BJ (cell line): ENCODE results near the gene ZFYVE19. TPM values are rescaled to one million over a fixed set of nuclear protein-coding genes. Genes with fewer than 3 reads are reported as not detected.

Experiments used
- CTCF ChIA-PET: fragments of 350-600 bp; formaldehyde crosslinking; extraction: SDS; loops from one replicate; lab custom pipeline; 2021; ENCODE audit warnings: antibody characterized with exemption, inconsistent platforms; lab: Yijun Ruan, JAX
- POLR2A ChIA-PET: fragments of 300-600 bp; sonication (Branson Sonifier 250); formaldehyde crosslinking; extraction: SDS; loops from one replicate; lab custom pipeline; 2021; ENCODE audit warnings: antibody characterized with exemption; lab: Charles Lee
- DNase-seq: peaks from one replicate; pipeline ENCODE4 v3.0.0-alpha.2; 2011; ENCODE audit warnings: low read depth
- H3K27me3 ChIP-seq: 2 replicates; pipeline ENCODE4 v1.6.0; 2011; ENCODE audit warnings: low read length; ENCODE audit not compliant: control insufficient read depth, insufficient read depth
- H3K36me3 ChIP-seq: 2 replicates; pipeline ENCODE4 v1.5.1; 2011; ENCODE audit warnings: low read length; ENCODE audit not compliant: control insufficient read depth, insufficient read depth
- H3K4me3 ChIP-seq: 2 replicates; pipeline ENCODE4 v1.5.1; 2011; ENCODE audit warnings: low read depth, mild to moderate bottlenecking, control low read depth, low read length
- polyA plus RNA-seq: library from polyadenylated mRNA; depleted of rRNA; stranded (reverse); fragments of >200 nt; gene quantifications from 2 replicates; pipeline ENCODE4 v1.2.3, GENCODE V29; 2011
- TF ChIP-seq, protein P1 (sequence below): IDR thresholded peaks from 2 replicates; pipeline ENCODE4 v1.5.1; 2011; ENCODE audit warnings: low read depth, mild to moderate bottlenecking, control low read depth, inconsistent platforms, low read length, moderate library complexity; ENCODE audit not compliant: insufficient read depth

Gene ZFYVE19
- polyA plus RNA-seq, 1 experiment: 31.9 TPM

DNA sequence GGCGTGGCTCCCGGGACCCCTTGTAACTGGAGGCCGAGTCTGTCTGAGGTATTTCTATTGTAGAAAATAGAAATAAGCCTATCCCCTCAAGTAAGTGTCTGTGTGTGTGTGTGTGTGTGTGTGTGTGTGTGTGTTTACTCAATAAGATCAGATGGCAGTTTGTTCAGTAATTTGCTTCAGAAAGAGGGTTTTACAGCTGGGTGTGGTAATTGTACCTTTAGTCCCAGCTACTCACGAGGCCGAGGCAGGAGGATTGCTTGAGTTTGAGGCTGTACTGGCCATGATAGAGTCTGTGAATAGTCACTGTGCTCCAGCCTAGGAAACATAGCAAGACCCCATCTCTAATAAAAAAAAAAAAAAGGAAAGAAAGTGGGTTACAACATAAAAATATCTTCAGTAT lies 45.6 kb downstream of the ZFYVE19 start:
- TF ChIP-seq, protein P1, sequence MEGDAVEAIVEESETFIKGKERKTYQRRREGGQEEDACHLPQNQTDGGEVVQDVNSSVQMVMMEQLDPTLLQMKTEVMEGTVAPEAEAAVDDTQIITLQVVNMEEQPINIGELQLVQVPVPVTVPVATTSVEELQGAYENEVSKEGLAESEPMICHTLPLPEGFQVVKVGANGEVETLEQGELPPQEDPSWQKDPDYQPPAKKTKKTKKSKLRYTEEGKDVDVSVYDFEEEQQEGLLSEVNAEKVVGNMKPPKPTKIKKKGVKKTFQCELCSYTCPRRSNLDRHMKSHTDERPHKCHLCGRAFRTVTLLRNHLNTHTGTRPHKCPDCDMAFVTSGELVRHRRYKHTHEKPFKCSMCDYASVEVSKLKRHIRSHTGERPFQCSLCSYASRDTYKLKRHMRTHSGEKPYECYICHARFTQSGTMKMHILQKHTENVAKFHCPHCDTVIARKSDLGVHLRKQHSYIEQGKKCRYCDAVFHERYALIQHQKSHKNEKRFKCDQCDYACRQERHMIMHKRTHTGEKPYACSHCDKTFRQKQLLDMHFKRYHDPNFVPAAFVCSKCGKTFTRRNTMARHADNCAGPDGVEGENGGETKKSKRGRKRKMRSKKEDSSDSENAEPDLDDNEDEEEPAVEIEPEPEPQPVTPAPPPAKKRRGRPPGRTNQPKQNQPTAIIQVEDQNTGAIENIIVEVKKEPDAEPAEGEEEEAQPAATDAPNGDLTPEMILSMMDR: no peak
- CTCF ChIA-PET: interaction anchor here (1.9 kb wide), 1 partner anchor 13 kb away, joined by 10 read pairs; no protein-coding TSS in a partner anchor
- Histone ChIP-seq H3K27me3 (0 out of 2 replicates have a peak, but pooled peaks cover 1% of the 10 kb centered on the region), H3K36me3 (no peaks in the 10 kb centered on the region), H3K4me3 (no peak overlapping the region)
- POLR2A ChIA-PET: interaction anchor here (0.6 kb wide), 1 partner anchor 42 kb away, joined by 3 read pairs; the partner anchor contains the start of gene VPS18
- DNase-seq: no peak

GRCh38 chr15:40853241-40853890 lies 46.5 kb downstream of the ZFYVE19 start:
- POLR2A ChIA-PET: interaction anchor here (0.6 kb wide), 1 partner anchor 41 kb away, joined by 3 read pairs; the partner anchor contains the start of gene VPS18
- CTCF ChIA-PET: interaction anchor here (1.9 kb wide), 1 partner anchor 14 kb away, joined by 10 read pairs; no protein-coding TSS in a partner anchor
- DNase-seq: no peak
- no peaks in the 10 kb centered on the region for H3K27me3 ChIP-seq
- H3K36me3 ChIP-seq: no peaks in the 10 kb centered on the region
- no peak overlapping the region for H3K4me3 ChIP-seq
- TF ChIP-seq, protein P1: no peak

DNA sequence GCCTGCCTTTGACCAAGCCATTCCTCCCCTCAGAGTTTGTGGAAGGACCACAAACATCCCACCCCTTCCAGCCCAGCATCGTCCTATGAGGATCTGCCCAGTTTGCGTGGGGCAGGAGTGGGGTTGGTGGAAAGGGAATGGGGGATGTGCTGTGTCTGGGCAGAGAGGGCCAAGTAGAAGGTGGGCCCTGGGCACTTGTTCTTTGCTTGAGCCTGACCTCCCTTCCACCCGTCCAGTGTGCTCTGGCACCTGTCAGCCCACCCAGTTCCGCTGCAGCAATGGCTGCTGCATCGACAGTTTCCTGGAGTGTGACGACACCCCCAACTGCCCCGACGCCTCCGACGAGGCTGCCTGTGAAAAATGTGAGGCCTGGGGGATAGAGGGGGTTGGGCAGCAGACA lies 47.3 kb downstream of the ZFYVE19 start:
- H3K36me3 ChIP-seq: no peaks in the 10 kb centered on the region
- H3K27me3 ChIP-seq: no peaks in the 10 kb centered on the region
- CTCF ChIA-PET: interaction anchor here (1.3 to 1.9 kb wide), 4 partner anchors 10 to 49 kb away, joined by 3 to 10 read pairs (median 4); partner anchors contain the start of gene SPINT1
- TF ChIP-seq, protein P1: no peak
- POLR2A ChIA-PET: no interaction called here
- no peak overlapping the region for H3K4me3 ChIP-seq
- DNase-seq: no peak

- ChIA-PET CTCF (interaction anchor here (0.6 to 7.4 kb wide), 8 partner anchors 8 to 49 kb away, joined by 3 to 201 read pairs (median 12); partner anchors contain the start of gene SPINT1), POLR2A (interaction anchor here (1.0 kb wide), 1 partner anchor 38 kb away, joined by 3 read pairs; the partner anchor contains the start of gene VPS18)
- TF ChIP-seq, protein P1: no peak
- H3K27me3 ChIP-seq: no peaks in the 10 kb centered on the region
- no peaks in the 10 kb centered on the region for H3K36me3 ChIP-seq
- H3K4me3 ChIP-seq: no peak overlapping the region
- no peak for DNase-seq
Measured at GRCh38 chr15:40855706-40856234, 48.9 kb downstream of the ZFYVE19 start.

DNA sequence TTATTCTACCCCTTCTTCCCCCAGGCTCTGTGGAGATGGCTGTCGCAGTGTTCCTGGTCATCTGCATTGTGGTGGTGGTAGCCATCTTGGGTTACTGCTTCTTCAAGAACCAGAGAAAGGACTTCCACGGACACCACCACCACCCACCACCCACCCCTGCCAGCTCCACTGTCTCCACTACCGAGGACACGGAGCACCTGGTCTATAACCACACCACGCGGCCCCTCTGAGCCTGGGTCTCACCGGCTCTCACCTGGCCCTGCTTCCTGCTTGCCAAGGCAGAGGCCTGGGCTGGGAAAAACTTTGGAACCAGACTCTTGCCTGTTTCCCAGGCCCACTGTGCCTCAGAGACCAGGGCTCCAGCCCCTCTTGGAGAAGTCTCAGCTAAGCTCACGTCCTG lies 49.9 kb downstream of the ZFYVE19 start:
- no peaks in the 10 kb centered on the region for H3K36me3 ChIP-seq
- TF ChIP-seq, protein P1: no peak
- H3K27me3 ChIP-seq: no peaks in the 10 kb centered on the region
- H3K4me3 ChIP-seq: no peak overlapping the region
- ChIA-PET POLR2A (interaction anchor here (1.0 kb wide), 1 partner anchor 37 kb away, joined by 3 read pairs; the partner anchor contains the start of gene VPS18), CTCF (interaction anchor here (0.6 to 7.4 kb wide), 22 partner anchors 10 to 1059 kb away, joined by 3 to 201 read pairs (median 6); partner anchors contain the start of genes DNAJC17, GCHFR, SPINT1 and ZFYVE19)
- DNase-seq: no peak
